Activated B cell treated with CpG ODN at 0.5 μM for 24 hours (primary cell): ENCODE results near the gene DLG2. TPM values are rescaled to one million over a fixed set of nuclear protein-coding genes. Genes with fewer than 3 reads are reported as not detected.

Experiments used
- ATAC-seq: fragments of 200-7000 bp; cut with Tn5 transposase; one replicate; pipeline ENCODE4 v1.10.0; 2021; ENCODE audit warnings: low read depth, mild to moderate bottlenecking, moderate library complexity
- CTCF ChIA-PET: fragments of 350-600 bp; sonication (Branson Sonifier 250); formaldehyde crosslinking; loops from one replicate; lab custom pipeline; 2021; ENCODE audit warnings: antibody characterized with exemption; lab: Charles Lee
- POLR2A ChIA-PET: fragments of 350-600 bp; sonication (Branson Sonifier 250); formaldehyde crosslinking; loops from one replicate; lab custom pipeline; 2021; ENCODE audit warnings: antibody characterized with exemption; lab: Charles Lee
- DNase-seq: peaks from one replicate; pipeline ENCODE4 v3.0.0; 2022
- H3K27ac Mint-ChIP-seq: one replicate; pipeline ENCODE4 v1.8.0; 2020; ENCODE audit warnings: mixed read lengths
- H3K27me3 Mint-ChIP-seq: one replicate; pipeline ENCODE4 v1.8.0; 2021; ENCODE audit warnings: mixed read lengths
- H3K36me3 Mint-ChIP-seq: one replicate; pipeline ENCODE4 v1.8.0; 2021; ENCODE audit warnings: low read depth, mixed read lengths
- H3K4me1 Mint-ChIP-seq: one replicate; pipeline ENCODE4 v1.8.0; 2021; ENCODE audit warnings: mixed read lengths
- H3K4me3 Mint-ChIP-seq: one replicate; pipeline ENCODE4 v1.8.0; 2020; ENCODE audit warnings: mild to moderate bottlenecking, mixed read lengths
- H3K9me3 Mint-ChIP-seq: one replicate; pipeline ENCODE4 v1.8.0; 2020; ENCODE audit warnings: mixed read lengths
- intact Hi-C: fragments of 100-400 bp; cut with micrococcal nuclease; formaldehyde crosslinking; loops from one replicate; pipeline ENCODE4 v1.15.1; 2024
- total RNA-seq: library from RNA; stranded (reverse); gene quantifications from 2 replicates; pipeline ENCODE4 v1.2.3, GENCODE V29; 2022
- TF ChIP-seq, protein P1 (sequence below): fragments of 200-600 bp; IDR thresholded peaks from one replicate; pipeline ENCODE4 v1.8.0; 2022; ENCODE audit warnings: antibody characterized with exemption, mild to moderate bottlenecking

Gene DLG2
- total RNA-seq, 1 donor from 2014 or later: 2.7 TPM

DNA sequence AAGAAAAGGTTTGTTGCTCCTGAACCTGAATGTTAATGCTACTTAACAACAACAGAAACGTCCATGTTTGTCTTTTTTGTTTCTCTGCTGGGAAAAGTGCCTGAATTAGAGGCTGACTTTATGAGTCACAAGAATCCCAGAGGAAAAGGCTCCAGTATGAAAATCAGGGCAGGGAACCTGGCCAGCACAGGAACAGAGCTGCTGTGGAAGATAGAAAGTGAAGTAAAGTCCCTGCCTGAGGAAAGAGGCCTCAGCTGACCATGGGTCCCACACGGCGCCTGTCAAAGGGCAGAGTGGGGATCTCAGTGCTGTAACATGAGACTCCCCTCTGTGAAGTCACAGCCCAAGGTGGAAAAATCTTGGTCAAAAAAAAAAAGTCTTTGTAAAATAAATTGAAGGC, 1708.7 kb downstream of the DLG2 start:
- no peak overlapping the region for H3K4me3 Mint-ChIP-seq
- DNase-seq (no peak), ATAC-seq (no peak)
- H3K36me3 Mint-ChIP-seq: no peaks in the 10 kb centered on the region
- TF ChIP-seq, protein P1, sequence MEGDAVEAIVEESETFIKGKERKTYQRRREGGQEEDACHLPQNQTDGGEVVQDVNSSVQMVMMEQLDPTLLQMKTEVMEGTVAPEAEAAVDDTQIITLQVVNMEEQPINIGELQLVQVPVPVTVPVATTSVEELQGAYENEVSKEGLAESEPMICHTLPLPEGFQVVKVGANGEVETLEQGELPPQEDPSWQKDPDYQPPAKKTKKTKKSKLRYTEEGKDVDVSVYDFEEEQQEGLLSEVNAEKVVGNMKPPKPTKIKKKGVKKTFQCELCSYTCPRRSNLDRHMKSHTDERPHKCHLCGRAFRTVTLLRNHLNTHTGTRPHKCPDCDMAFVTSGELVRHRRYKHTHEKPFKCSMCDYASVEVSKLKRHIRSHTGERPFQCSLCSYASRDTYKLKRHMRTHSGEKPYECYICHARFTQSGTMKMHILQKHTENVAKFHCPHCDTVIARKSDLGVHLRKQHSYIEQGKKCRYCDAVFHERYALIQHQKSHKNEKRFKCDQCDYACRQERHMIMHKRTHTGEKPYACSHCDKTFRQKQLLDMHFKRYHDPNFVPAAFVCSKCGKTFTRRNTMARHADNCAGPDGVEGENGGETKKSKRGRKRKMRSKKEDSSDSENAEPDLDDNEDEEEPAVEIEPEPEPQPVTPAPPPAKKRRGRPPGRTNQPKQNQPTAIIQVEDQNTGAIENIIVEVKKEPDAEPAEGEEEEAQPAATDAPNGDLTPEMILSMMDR: no peak
- intact Hi-C loops: no loop called here
- H3K27ac Mint-ChIP-seq: no peak overlapping the region
- ChIA-PET POLR2A (no interaction called here), CTCF (no interaction called here)
- no peaks in the 10 kb centered on the region for H3K27me3 Mint-ChIP-seq
- no peaks in the 10 kb centered on the region for H3K4me1 Mint-ChIP-seq
- H3K9me3 Mint-ChIP-seq: no peaks in the 10 kb centered on the region

DNA sequence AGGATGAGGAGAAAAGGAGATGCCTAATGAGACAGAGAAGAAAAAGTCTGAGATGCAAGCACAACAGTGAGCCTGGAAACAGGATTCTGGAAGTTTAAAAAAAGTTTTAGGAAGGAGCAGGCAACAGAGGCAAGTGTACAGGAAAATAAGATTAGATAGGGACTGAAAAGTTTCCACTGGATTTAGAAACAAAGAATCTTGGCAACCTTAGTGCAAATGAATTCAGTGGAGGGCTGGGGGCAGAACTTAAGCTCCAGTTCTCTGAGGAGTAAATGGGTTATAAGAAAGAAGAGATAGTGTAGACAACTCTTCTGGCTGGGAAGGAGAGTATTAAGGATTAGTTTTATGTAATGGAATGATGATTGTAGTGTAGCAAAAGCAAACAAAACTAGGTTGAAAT, 1712.1 kb downstream of the DLG2 start:
- ATAC-seq: no peak

DNA sequence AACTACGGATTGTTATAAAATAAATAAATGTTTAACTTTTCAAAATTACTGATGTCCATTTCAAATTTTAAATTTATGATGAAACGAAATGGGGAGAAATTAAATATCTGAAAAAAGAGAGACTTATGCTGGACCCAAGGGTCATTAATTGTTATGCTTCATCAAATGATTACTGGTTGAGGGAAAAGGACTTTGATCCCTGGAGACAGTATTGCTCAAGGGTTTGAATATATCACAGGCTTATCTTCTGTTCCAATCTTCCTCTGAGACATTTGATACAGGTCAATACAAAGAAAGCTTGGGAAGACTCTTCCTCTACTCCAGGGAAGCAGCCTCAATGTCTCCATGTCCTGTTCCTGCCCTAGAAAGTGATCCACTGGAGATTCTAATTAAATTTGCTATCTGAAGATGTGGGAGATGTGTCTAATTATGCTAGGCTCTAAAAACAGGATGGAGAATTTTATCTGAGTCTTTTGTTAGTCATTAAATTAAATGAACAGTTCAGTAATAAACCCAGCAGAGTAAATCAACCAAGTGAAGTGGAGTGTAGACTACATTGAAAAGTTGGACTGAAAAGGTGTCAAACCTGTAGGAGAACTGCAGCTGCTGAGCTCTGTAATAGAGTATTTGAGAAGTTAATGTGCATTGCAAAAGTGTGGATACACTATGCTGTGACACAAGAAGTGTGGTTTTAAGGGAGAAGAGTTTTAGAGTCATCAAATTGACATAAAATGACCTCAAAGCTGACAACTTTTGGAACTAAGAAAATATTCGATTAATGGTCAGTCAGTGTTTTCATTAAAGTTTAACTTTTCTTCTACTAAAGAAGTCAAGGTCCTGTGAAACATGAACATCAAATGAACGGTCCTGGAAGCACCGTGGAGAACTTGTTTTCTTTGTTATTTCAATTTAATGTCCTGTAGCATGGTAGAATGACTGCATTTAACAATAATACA, 1717.3 kb downstream of the DLG2 start:
- POLR2A ChIA-PET: no interaction called here
- no peak for ATAC-seq

More for the DNA sequence above, 1712.1 kb downstream of the DLG2 start:
- intact Hi-C loops: no loop called here
- Mint-ChIP-seq H3K4me3 (no peak overlapping the region), H3K27ac (no peak overlapping the region), H3K9me3 (no peaks in the 10 kb centered on the region), H3K36me3 (no peaks in the 10 kb centered on the region), H3K4me1 (no peaks in the 10 kb centered on the region), H3K27me3 (no peaks in the 10 kb centered on the region)
- ChIA-PET CTCF (no interaction called here), POLR2A (no interaction called here)
- no peak for DNase-seq
- TF ChIP-seq, protein P1: no peak

DNA sequence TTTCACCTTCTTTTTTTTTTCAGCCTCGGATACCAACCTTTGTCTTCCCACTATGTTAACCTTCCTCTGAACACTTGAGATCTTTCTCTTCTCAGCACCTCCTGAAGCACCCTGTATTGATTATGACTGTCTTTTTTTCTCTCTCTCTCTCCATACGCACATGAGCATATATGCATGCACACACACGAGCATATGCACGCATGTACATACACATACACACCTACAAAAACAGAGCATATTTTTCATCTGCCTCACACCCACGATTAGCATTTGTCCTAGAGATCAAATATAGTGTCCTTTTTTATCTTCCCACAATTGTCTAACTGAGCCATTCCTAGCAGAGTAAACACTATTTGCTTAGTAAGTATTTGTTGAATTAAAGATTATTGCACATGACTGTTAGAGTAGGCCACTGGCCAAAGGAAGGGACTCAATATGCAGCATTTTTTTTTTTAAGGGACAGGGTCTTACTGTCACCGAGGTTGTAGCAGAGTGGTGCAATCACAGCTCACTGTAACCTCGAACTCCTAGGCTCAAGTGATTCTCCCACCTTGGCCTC, 1718.8 kb downstream of the DLG2 start:
- ChIA-PET POLR2A (no interaction called here), CTCF (no interaction called here)
- TF ChIP-seq, protein P1: no peak
- Mint-ChIP-seq H3K27ac (no peak overlapping the region), H3K4me1 (no peaks in the 10 kb centered on the region), H3K4me3 (no peak overlapping the region), H3K36me3 (no peaks in the 10 kb centered on the region), H3K9me3 (no peaks in the 10 kb centered on the region), H3K27me3 (no peaks in the 10 kb centered on the region)
- no peak for DNase-seq
- no peak for ATAC-seq
- intact Hi-C loops: no loop called here

More for the DNA sequence above, 1717.3 kb downstream of the DLG2 start:
- Mint-ChIP-seq H3K36me3 (no peaks in the 10 kb centered on the region), H3K27me3 (no peaks in the 10 kb centered on the region), H3K9me3 (no peaks in the 10 kb centered on the region), H3K27ac (no peak overlapping the region), H3K4me3 (no peak overlapping the region), H3K4me1 (no peaks in the 10 kb centered on the region)
- DNase-seq: no peak
- TF ChIP-seq, protein P1: no peak
- intact Hi-C loops: no loop called here
- CTCF ChIA-PET: no interaction called here

DNA sequence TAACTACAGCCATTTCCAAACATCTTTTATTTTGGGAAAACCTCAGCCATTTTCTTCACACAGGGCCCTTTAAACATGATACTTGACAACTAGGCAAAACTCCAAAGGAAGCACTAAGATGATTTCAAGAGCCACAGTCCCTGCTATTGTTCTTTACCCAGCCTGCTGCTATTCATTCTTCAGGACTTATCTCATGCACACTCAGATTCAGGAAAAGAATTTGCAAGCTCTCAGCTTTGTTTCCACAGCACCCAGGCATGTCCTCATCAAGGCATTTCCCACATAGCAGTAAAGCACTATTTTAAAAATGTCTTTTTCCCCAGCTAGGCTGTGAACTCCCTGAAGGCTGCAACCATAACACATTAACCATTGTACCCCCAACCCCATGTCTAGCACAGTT, 1731.6 kb downstream of the DLG2 start:
- TF ChIP-seq, protein P1: no peak
- Mint-ChIP-seq H3K36me3 (no peaks in the 10 kb centered on the region), H3K9me3 (peaks cover 8% of the 10 kb centered on the region), H3K27ac (no peak overlapping the region), H3K27me3 (no peaks in the 10 kb centered on the region), H3K4me3 (no peak overlapping the region), H3K4me1 (no peaks in the 10 kb centered on the region)
- DNase-seq: no peak
- ChIA-PET POLR2A (no interaction called here), CTCF (no interaction called here)
- no peak for ATAC-seq
- intact Hi-C loops: no loop called here
